GM19372 (cell line): ENCODE measurements around the gene KMT2D.

Experiments
- ATAC-seq: cut with Tn5 transposase; IDR thresholded peaks from one replicate; pipeline ENCODE4 v1.9.1; 2021; ENCODE audit warnings: mild to moderate bottlenecking, low read depth, moderate library complexity; ENCODE audit not compliant: unreplicated experiment

KMT2D gene

GRCh38 chr12:49022558-49023178 is 37.9 kb downstream of the KMT2D start:
- ATAC-seq: no peak

GRCh38 chr12:49021292-49021915 is 39.2 kb downstream of the KMT2D start:
- ATAC-seq: no peak

GRCh38 chr12:49020441-49020840 is 40.2 kb downstream of the KMT2D start:
- no peak for ATAC-seq

GRCh38 chr12:49019443-49020324 is 40.9 kb downstream of the KMT2D start:
- ATAC-seq: no peak

GRCh38 chr12:49019120-49019430 is 41.5 kb downstream of the KMT2D start:
- ATAC-seq: no peak

GRCh38 chr12:49018261-49019119 is 42.1 kb downstream of the KMT2D start, which contains the start of gene PRKAG1:
TSS of gene PRKAG1 (minus strand) at chr12:49018776. CDS start at chr12:49018740, 36 bp downstream.
- peak; percentile 82 for ATAC-seq

- peak; percentile 9 for ATAC-seq
These were observed 42.7 kb downstream of the KMT2D start for GRCh38 chr12:49017891-49018260.

GRCh38 chr12:49015196-49015595 is 45.4 kb downstream of the KMT2D start:
- ATAC-seq: no peak

- ATAC-seq: no peak
These were observed 46.0 kb downstream of the KMT2D start for GRCh38 chr12:49014547-49014946.

GRCh38 chr12:49013428-49013827 is 47.2 kb downstream of the KMT2D start:
- no peak for ATAC-seq

- ATAC-seq: no peak
These were observed 47.9 kb downstream of the KMT2D start for GRCh38 chr12:49012739-49013138.
